Fibroblast of lung (primary cell): Measurements from ENCODE around the gene POLR1D.

Experiments
- EZH2 ChIP-seq: IDR thresholded peaks from 2 replicates; pipeline ENCODE4 v1.5.1; 2012; ENCODE audit warnings: low read length, control low read depth, mild to moderate bottlenecking; ENCODE audit errors: missing control alignments
- TF ChIP-seq, protein P1 (sequence below), 2 donors: IDR thresholded peaks in 1 of 2; conservative IDR thresholded peaks in 1 of 2; 1 replicate in 1 of 2; 2 replicates in 1 of 2; pipeline ENCODE4 v1.5.1; 2011 to 2012; ENCODE audit warnings: low read length in 2 of 2, control low read depth in 1 of 2, inconsistent platforms in 1 of 2, low read depth in 1 of 2, mild to moderate bottlenecking in 1 of 2

DNA sequence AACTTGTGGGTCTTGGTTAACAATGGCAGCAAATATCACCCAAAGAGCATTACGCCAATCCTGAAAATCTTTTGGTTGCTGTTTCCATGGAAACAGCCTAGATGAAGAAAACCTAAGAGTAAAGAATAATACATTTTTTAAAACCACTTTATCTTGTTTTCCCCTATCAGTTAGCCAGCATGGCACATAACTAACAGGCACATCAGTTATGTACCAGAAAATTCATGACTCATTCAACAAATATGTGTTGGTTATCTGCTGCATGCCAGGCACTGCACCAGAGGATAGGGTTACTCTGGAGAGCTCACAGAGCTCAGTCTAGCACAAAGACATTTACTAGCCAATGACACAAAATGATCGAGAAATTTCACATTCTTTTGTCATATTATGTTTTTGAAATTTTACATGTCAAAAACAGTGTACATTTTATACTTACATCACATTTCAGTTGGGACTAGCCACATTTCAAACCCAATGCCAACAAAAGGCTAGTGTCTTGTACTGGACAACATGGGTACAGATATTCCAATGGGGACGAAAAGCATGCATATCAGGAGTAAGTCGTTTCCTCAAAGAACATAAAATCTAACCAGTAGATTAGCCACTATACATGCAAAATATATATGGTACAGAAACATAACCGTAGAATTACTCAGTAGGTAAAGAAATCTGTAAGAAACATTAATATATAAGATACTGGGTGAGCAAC is 21.7 kb upstream of the POLR1D start:
- TF ChIP-seq EZH2, result no peak
- TF ChIP-seq, protein P1, sequence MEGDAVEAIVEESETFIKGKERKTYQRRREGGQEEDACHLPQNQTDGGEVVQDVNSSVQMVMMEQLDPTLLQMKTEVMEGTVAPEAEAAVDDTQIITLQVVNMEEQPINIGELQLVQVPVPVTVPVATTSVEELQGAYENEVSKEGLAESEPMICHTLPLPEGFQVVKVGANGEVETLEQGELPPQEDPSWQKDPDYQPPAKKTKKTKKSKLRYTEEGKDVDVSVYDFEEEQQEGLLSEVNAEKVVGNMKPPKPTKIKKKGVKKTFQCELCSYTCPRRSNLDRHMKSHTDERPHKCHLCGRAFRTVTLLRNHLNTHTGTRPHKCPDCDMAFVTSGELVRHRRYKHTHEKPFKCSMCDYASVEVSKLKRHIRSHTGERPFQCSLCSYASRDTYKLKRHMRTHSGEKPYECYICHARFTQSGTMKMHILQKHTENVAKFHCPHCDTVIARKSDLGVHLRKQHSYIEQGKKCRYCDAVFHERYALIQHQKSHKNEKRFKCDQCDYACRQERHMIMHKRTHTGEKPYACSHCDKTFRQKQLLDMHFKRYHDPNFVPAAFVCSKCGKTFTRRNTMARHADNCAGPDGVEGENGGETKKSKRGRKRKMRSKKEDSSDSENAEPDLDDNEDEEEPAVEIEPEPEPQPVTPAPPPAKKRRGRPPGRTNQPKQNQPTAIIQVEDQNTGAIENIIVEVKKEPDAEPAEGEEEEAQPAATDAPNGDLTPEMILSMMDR (conservative IDR thresholded peaks at IDR 0.05 in 1 of 2, IDR thresholded peaks at IDR 0.05 in 1 of 2; ENCODE audit: low read depth in 1 of 2, low read length in 2 of 2), result no peak
